H9 (cell line): ENCODE data around the gene PUM2. TPM values are rescaled to one million over a fixed set of nuclear protein-coding genes. Genes with fewer than 3 reads are reported as not detected.

ENCODE experiments used
- DNase-seq: peaks from one replicate; pipeline ENCODE4 v3.0.0-alpha.2; 2017
- H2AFZ ChIP-seq: one replicate; pipeline ENCODE4 v1.6.1; 2013; ENCODE audit warnings: mild to moderate bottlenecking, low read length, control low read depth, moderate library complexity
- H2AK5ac ChIP-seq: 2 replicates; pipeline ENCODE4 v1.6.1; 2013; ENCODE audit warnings: low read length, control low read depth, mixed read lengths; ENCODE audit not compliant: insufficient read length
- H2BK120ac ChIP-seq: one replicate; pipeline ENCODE4 v1.6.1; 2013; ENCODE audit warnings: low read depth, mild to moderate bottlenecking, low read length, control low read depth, inconsistent platforms; ENCODE audit not compliant: poor library complexity, severe bottlenecking
- H2BK12ac ChIP-seq: 2 replicates; pipeline ENCODE4 v1.6.1; 2013; ENCODE audit warnings: low read length, control low read depth, mixed read lengths, low read depth; ENCODE audit not compliant: insufficient read length
- H2BK15ac ChIP-seq: 2 replicates; pipeline ENCODE4 v1.6.1; 2013; ENCODE audit warnings: low read depth, low read length, control low read depth
- H2BK20ac ChIP-seq: one replicate; pipeline ENCODE4 v1.6.1; 2013; ENCODE audit warnings: low read depth, mild to moderate bottlenecking, low read length, control low read depth, inconsistent platforms; ENCODE audit not compliant: poor library complexity, severe bottlenecking
- H2BK5ac ChIP-seq: 2 replicates; pipeline ENCODE4 v1.6.1; 2013; ENCODE audit warnings: low read length, control low read depth, mixed read lengths; ENCODE audit not compliant: insufficient read length
- H3K14ac ChIP-seq: 2 replicates; pipeline ENCODE4 v1.6.1; 2013; ENCODE audit warnings: low read length, control low read depth; ENCODE audit not compliant: insufficient read depth
- H3K18ac ChIP-seq: 2 replicates; pipeline ENCODE4 v1.6.1; 2013; ENCODE audit warnings: low read depth, mild to moderate bottlenecking, mixed read lengths, low read length, control low read depth; ENCODE audit not compliant: insufficient read length
- H3K23ac ChIP-seq: 2 replicates; pipeline ENCODE4 v1.6.1; 2013; ENCODE audit warnings: low read length, control low read depth, mixed read lengths, low read depth; ENCODE audit not compliant: insufficient read length
- H3K23me2 ChIP-seq: 2 replicates; pipeline ENCODE4 v1.6.1; 2013; ENCODE audit warnings: low read depth, mild to moderate bottlenecking, mixed read lengths, low read length, control low read depth; ENCODE audit not compliant: insufficient read length, poor library complexity, severe bottlenecking
- H3K27ac ChIP-seq: 2 replicates; pipeline ENCODE4 v1.5.1; 2013; ENCODE audit warnings: low read length, control low read depth, mixed read lengths, low read depth; ENCODE audit not compliant: insufficient read length
- H3K27me3 ChIP-seq: 2 replicates; pipeline ENCODE4 v1.6.1; 2013; ENCODE audit warnings: low read length, control low read depth, inconsistent platforms; ENCODE audit not compliant: insufficient read depth
- H3K4ac ChIP-seq: 2 replicates; pipeline ENCODE4 v1.6.1; 2013; ENCODE audit warnings: low read depth, mild to moderate bottlenecking, control low read depth, inconsistent platforms, low read length, moderate library complexity
- H3K4me1 ChIP-seq: 2 replicates; pipeline ENCODE4 v1.6.1; 2013; ENCODE audit warnings: low read length, control low read depth, inconsistent platforms; ENCODE audit not compliant: insufficient read depth
- H3K4me2 ChIP-seq: 2 replicates; pipeline ENCODE4 v1.6.1; 2013; ENCODE audit warnings: low read length, control low read depth, mixed read lengths; ENCODE audit not compliant: insufficient read length, insufficient read depth
- H3K56ac ChIP-seq: 2 replicates; pipeline ENCODE4 v1.6.1; 2013; ENCODE audit warnings: low read depth, mild to moderate bottlenecking, mixed read lengths, low read length, control low read depth; ENCODE audit not compliant: insufficient read length
- H3K79me1 ChIP-seq: 2 replicates; pipeline ENCODE4 v1.6.1; 2013; ENCODE audit warnings: low read depth, mild to moderate bottlenecking, moderate library complexity, low read length, control low read depth, inconsistent platforms; ENCODE audit not compliant: insufficient read depth, poor library complexity, severe bottlenecking
- H3K79me2 ChIP-seq: 2 replicates; pipeline ENCODE4 v1.6.1; 2013; ENCODE audit warnings: low read length, control low read depth, inconsistent platforms; ENCODE audit not compliant: insufficient read depth
- H3K9ac ChIP-seq: 2 replicates; pipeline ENCODE4 v1.6.1; 2013; ENCODE audit warnings: low read length, control low read depth, mixed read lengths; ENCODE audit not compliant: insufficient read length; ENCODE audit errors: extremely low read depth
- H3K9me3 ChIP-seq: one replicate; pipeline ENCODE4 v1.6.1; 2013; ENCODE audit warnings: low read depth, low read length, inconsistent platforms; ENCODE audit not compliant: control insufficient read depth
- H3T11ph ChIP-seq: one replicate; pipeline ENCODE4 v1.6.1; 2013; ENCODE audit warnings: mild to moderate bottlenecking, low read length, control low read depth, inconsistent platforms
- H4K20me1 ChIP-seq: one replicate; pipeline ENCODE4 v1.6.1; 2013; ENCODE audit not compliant: control insufficient read depth, insufficient read length, insufficient read depth
- H4K5ac ChIP-seq: 2 replicates; pipeline ENCODE4 v1.6.1; 2013; ENCODE audit warnings: low read depth, mild to moderate bottlenecking, mixed read lengths, low read length, control low read depth; ENCODE audit not compliant: insufficient read length
- H4K8ac ChIP-seq: replicated peaks from 2 replicates; pipeline ENCODE4 v1.6.1; 2013; ENCODE audit warnings: low read length, control low read depth, mixed read lengths, low read depth; ENCODE audit not compliant: insufficient read length
- H4K91ac ChIP-seq: 2 replicates; pipeline ENCODE4 v1.6.1; 2013; ENCODE audit warnings: low read depth, mild to moderate bottlenecking, moderate library complexity, mixed read lengths, low read length, control low read depth; ENCODE audit not compliant: insufficient read length
- H3K27ac Mint-ChIP-seq, 3 experiments: 2 replicates in 2 of 3; 3 replicates in 1 of 3; pipeline ENCODE4 v1.8.0; 2020 to 2021; ENCODE audit warnings: mixed read lengths in 3 of 3, mild to moderate bottlenecking in 1 of 3, moderate library complexity in 1 of 3
- H3K27me3 Mint-ChIP-seq: 2 replicates; pipeline ENCODE4 v1.8.0; 2021; ENCODE audit warnings: low read depth, mild to moderate bottlenecking, moderate library complexity, mixed read lengths
- H3K36me3 Mint-ChIP-seq, 3 experiments: 2 replicates in 2 of 3; 3 replicates in 1 of 3; pipeline ENCODE4 v1.8.0; 2020 to 2021; ENCODE audit warnings: low read depth in 3 of 3, mixed read lengths in 3 of 3; ENCODE audit not compliant: insufficient read depth in 1 of 3
- H3K4me1 Mint-ChIP-seq, 2 experiments: 2 replicates each; pipeline ENCODE4 v1.8.0; 2020; ENCODE audit warnings: mixed read lengths in 2 of 2
- H3K4me3 Mint-ChIP-seq, 2 experiments: 2 replicates in 1 of 2; 3 replicates in 1 of 2; pipeline ENCODE4 v1.8.0; 2020 to 2021; ENCODE audit warnings: mild to moderate bottlenecking in 2 of 2, mixed read lengths in 2 of 2, moderate library complexity in 1 of 2
- H3K9me3 Mint-ChIP-seq, 2 experiments: 2 replicates in 1 of 2; 3 replicates in 1 of 2; pipeline ENCODE4 v1.8.0; 2020; ENCODE audit warnings: mild to moderate bottlenecking in 2 of 2, mixed read lengths in 2 of 2, moderate library complexity in 1 of 2
- CTCF ChIP-seq: fragments of 200-600 bp; sonication (generic); conservative IDR thresholded peaks from 3 replicates; pipeline ENCODE4 v1.8.0; 2021; ENCODE audit warnings: antibody characterized with exemption, mild to moderate bottlenecking
- WGBS: extraction: QIAGEN DNeasy Blood & Tissue Kit; methylation state at CpG from one replicate; pipeline ENCODE4 v1.1.7; 2013; ENCODE audit warnings: missing lambda C conversion rate, low lambda C conversion rate, mixed read lengths; ENCODE audit not compliant: insufficient read length; ENCODE audit errors: extremely low coverage; 5-methylcytosine and 5-hydroxymethylcytosine counted together
- total RNA-seq: library from RNA; stranded (reverse); gene quantifications from 2 replicates; pipeline ENCODE4 v1.2.1, GENCODE V29; 2021

PUM2 gene
- total RNA-seq, 1 experiment from 2014 or later: 96.6 TPM

GRCh38 chr2:20349513-20349921, 1.1 kb downstream of the PUM2 start:
- H4K20me1 ChIP-seq: no peaks in the 10 kb centered on the region

More at GRCh38 chr2:20349513-20349921, 1.1 kb downstream of the PUM2 start:
- Mint-ChIP-seq H3K4me3 (peak overlapping the region in 1 of 2 experiments; percentile 97; a peak in 4 of 5 replicates), H3K27me3 (no peaks in the 10 kb centered on the region), H3K36me3 (peaks cover 7 to 14% (median 7%) of the 10 kb centered on the region in 3 experiments; a peak in 6 of 7 replicates), H3K9me3 (no peaks in the 10 kb centered on the region), H3K27ac (peak overlapping the region; percentile 95 to 98 (median 96)), H3K4me1 (peaks cover 33 to 38% of the 10 kb centered on the region in 2 experiments)
- no peak for DNase-seq
- Histone ChIP-seq H3K9ac (peak overlapping the region; percentile 100), H3K56ac (no peak overlapping the region), H2AFZ (no peak overlapping the region), H3K79me2 (peaks cover 47% of the 10 kb centered on the region), H4K5ac (no peak overlapping the region), H3T11ph (no peak overlapping the region), H3K18ac (no peak overlapping the region), H3K4me1 (peaks cover 2% of the 10 kb centered on the region), H4K8ac (no peak overlapping the region), H2BK5ac (no peak overlapping the region), H2BK120ac (no peak overlapping the region), H3K79me1 (no peaks in the 10 kb centered on the region), H3K4ac (no peak overlapping the region), H3K23me2 (peaks cover 7% of the 10 kb centered on the region), H3K27me3 (no peaks in the 10 kb centered on the region), H2BK15ac (no peak overlapping the region), H3K14ac (no peak overlapping the region), H3K4me2 (peak overlapping the region; percentile 88), H3K27ac (peak overlapping the region; percentile 88), H2BK20ac (no peak overlapping the region), H3K9me3 (no peaks in the 10 kb centered on the region), H2AK5ac (no peak overlapping the region), H2BK12ac (no peak overlapping the region), H3K23ac (no peak overlapping the region), H4K91ac (no peak overlapping the region)
- no peak for TF ChIP-seq CTCF
- WGBS: no CpG with 5 or more reads among the region's 5 CpGs
